ENCODE measurements around the gene SLC6A19. TPM values are rescaled to one million over a fixed set of nuclear protein-coding genes. Genes with fewer than 3 reads are reported as not detected.

Gene SLC6A19
- total RNA-seq, 4 donors from 2014 or later: 2.5 to 106 (median 69.5) TPM; not detected in 1

- 96% methylated on average over 23 of the region's 23 CpGs; no CpG with 5 or more reads in 1 of the 2 donors for WGBS, 2 donors (ENCODE audit: low coverage in 1 of 2)
Measured at GRCh38 chr5:1215320-1216096, 14.1 kb downstream of the SLC6A19 start.

GRCh38 chr5:1216211-1216917, 15.0 kb downstream of the SLC6A19 start:
- Histone ChIP-seq H3K27me3 (peaks cover 3% of the 10 kb centered on the region), H3K9me3 (no peaks in the 10 kb centered on the region), H3K36me3 (no peaks in the 10 kb centered on the region), H3K4me3 (no peak overlapping the region), H3K27ac (no peak overlapping the region), H3K4me1 (no peaks in the 10 kb centered on the region)
- no peak for TF ChIP-seq POLR2AphosphoS5 (IDR thresholded peaks at IDR 0.05)
- no peak for TF ChIP-seq CTCF (IDR thresholded peaks at IDR 0.05)
- no peak for DNase-seq
- intact Hi-C loops (cut with DNase I; ENCODE audit: low total_unique reads) (no loop called here), in situ Hi-C loops (cut with MboI; ENCODE audit: low pct_ligation_motif_present in 1 of 4, low pct_unique_long_range_greater_than_20kb in 1 of 4, low sequenced_read_pairs in 3 of 4) (no loop called here)
- WGBS, 2 donors (ENCODE audit: low coverage in 1 of 2): 96% methylated on average over 36 of the region's 38 CpGs; no CpG with 5 or more reads in 1 of the 2 donors

More at GRCh38 chr5:1215320-1216096, 14.1 kb downstream of the SLC6A19 start:
- TF ChIP-seq CTCF (IDR thresholded peaks at IDR 0.05): no peak
- TF ChIP-seq POLR2AphosphoS5 (IDR thresholded peaks at IDR 0.05): no peak
- TF ChIP-seq POLR2A (IDR thresholded peaks at IDR 0.05): no peak
- TF ChIP-seq EP300 (IDR thresholded peaks at IDR 0.05; ENCODE audit: low read depth): no peak
- no peaks in the 10 kb centered on the region for H3K4me1 ChIP-seq
- H3K27ac ChIP-seq: no peak overlapping the region
- no peak overlapping the region for H3K4me3 ChIP-seq
- no peak for DNase-seq
- H3K36me3 ChIP-seq: no peaks in the 10 kb centered on the region
- no peaks in the 10 kb centered on the region for H3K9me3 ChIP-seq
- peaks cover 3% of the 10 kb centered on the region for H3K27me3 ChIP-seq
- intact Hi-C loops (cut with DNase I; ENCODE audit: low total_unique reads): no loop called here
- in situ Hi-C loops (cut with MboI; ENCODE audit: low pct_ligation_motif_present in 1 of 4, low pct_unique_long_range_greater_than_20kb in 1 of 4, low sequenced_read_pairs in 3 of 4): no loop called here

DNA sequence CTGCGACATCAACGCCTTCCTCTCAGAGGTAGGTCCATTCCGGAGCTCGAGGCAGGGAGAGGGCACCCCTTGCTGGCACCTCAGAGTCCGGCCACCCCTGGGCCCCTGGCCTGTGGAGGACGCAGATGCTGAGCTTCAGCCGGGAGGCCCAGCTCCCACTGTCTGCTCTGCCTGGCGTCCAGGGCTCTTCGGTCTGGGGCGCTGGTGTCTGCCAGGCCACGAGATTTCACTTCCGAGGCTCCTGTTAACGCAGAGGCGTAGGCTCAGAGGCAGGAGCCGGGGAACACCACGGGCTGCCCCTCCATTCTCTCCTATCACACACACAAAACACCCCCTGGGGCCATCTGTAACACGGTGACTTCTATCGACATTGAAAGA, 15.5 kb downstream of the SLC6A19 start:
- WGBS, 2 donors (ENCODE audit: low coverage in 1 of 2): 84 to 90% methylated on average over 5 to 18 of the region's 18 CpGs
- Histone ChIP-seq H3K4me1 (no peaks in the 10 kb centered on the region), H3K27ac (no peak overlapping the region), H3K27me3 (peaks cover 3% of the 10 kb centered on the region), H3K4me3 (no peak overlapping the region), H3K36me3 (no peaks in the 10 kb centered on the region), H3K9me3 (no peaks in the 10 kb centered on the region)
- no peak for DNase-seq
- no peak for TF ChIP-seq POLR2A (IDR thresholded peaks at IDR 0.05)
- no peak for TF ChIP-seq CTCF (IDR thresholded peaks at IDR 0.05)
- no peak for TF ChIP-seq POLR2AphosphoS5 (IDR thresholded peaks at IDR 0.05)
- TF ChIP-seq EP300 (IDR thresholded peaks at IDR 0.05; ENCODE audit: low read depth): no peak
- in situ Hi-C loops (cut with MboI; ENCODE audit: low pct_ligation_motif_present in 1 of 4, low pct_unique_long_range_greater_than_20kb in 1 of 4, low sequenced_read_pairs in 3 of 4): no loop called here
- intact Hi-C loops (cut with DNase I; ENCODE audit: low total_unique reads): no loop called here

GRCh38 chr5:1217596-1218206, 16.3 kb downstream of the SLC6A19 start:
- Histone ChIP-seq H3K36me3 (no peaks in the 10 kb centered on the region), H3K9me3 (no peaks in the 10 kb centered on the region), H3K27ac (no peak overlapping the region), H3K27me3 (peaks cover 3% of the 10 kb centered on the region), H3K4me1 (no peaks in the 10 kb centered on the region), H3K4me3 (no peak overlapping the region)
- intact Hi-C loops (cut with DNase I; ENCODE audit: low total_unique reads) (no loop called here), in situ Hi-C loops (cut with MboI; ENCODE audit: low pct_ligation_motif_present in 1 of 4, low pct_unique_long_range_greater_than_20kb in 1 of 4, low sequenced_read_pairs in 3 of 4) (no loop called here)
- TF ChIP-seq EP300 (IDR thresholded peaks at IDR 0.05; ENCODE audit: low read depth) (no peak), POLR2A (IDR thresholded peaks at IDR 0.05) (no peak), POLR2AphosphoS5 (IDR thresholded peaks at IDR 0.05) (no peak), CTCF (IDR thresholded peaks at IDR 0.05) (no peak)
- WGBS, 2 donors (ENCODE audit: low coverage in 1 of 2): 52% methylated on average over 24 of the region's 24 CpGs; no CpG with 5 or more reads in 1 of the 2 donors
- DNase-seq: no peak
